GM23338 (cell line): ENCODE data around the gene NAALADL2. TPM values are rescaled to one million over a fixed set of nuclear protein-coding genes. Genes with fewer than 3 reads are reported as not detected.

Experiments used
- ATAC-seq: fragments of 200-7000 bp; cut with Tn5 transposase; 3 replicates; pipeline ENCODE4 v1.9.1; 2020
- DNase-seq: peaks from one replicate; pipeline ENCODE4 v3.0.0-alpha.2; 2015; ENCODE audit warnings: low spot score
- H2AFZ ChIP-seq: fragments of 200-600 bp; sonication (generic); 2 replicates; pipeline ENCODE4 v1.8.0; 2016; ENCODE audit warnings: antibody characterized with exemption, mild to moderate bottlenecking, moderate library complexity
- H3F3A ChIP-seq: fragments of 200-600 bp; sonication (generic); replicated peaks from 2 replicates; pipeline ENCODE4 v1.8.0; 2017; ENCODE audit warnings: antibody characterized with exemption, mixed run types, low read depth
- H3K27ac ChIP-seq: fragments of 200-600 bp; sonication (generic); 2 replicates; pipeline ENCODE4 v1.6.1; 2016; ENCODE audit warnings: low read depth
- H3K27me3 ChIP-seq: fragments of 200-600 bp; sonication (generic); 2 replicates; pipeline ENCODE4 v1.8.0; 2016; ENCODE audit warnings: mild to moderate bottlenecking, mixed run types, moderate library complexity; ENCODE audit not compliant: insufficient read depth
- H3K36me3 ChIP-seq: fragments of 200-600 bp; sonication (generic); 2 replicates; pipeline ENCODE4 v1.8.0; 2016; ENCODE audit warnings: mild to moderate bottlenecking; ENCODE audit not compliant: insufficient read depth
- H3K4me1 ChIP-seq: fragments of 200-600 bp; sonication (generic); 2 replicates; pipeline ENCODE4 v1.8.0; 2016; ENCODE audit warnings: mild to moderate bottlenecking, moderate library complexity; ENCODE audit not compliant: insufficient read depth
- H3K4me2 ChIP-seq: fragments of 200-600 bp; sonication (generic); 2 replicates; pipeline ENCODE4 v1.7.1; 2017; ENCODE audit warnings: mixed run types
- H3K4me3 ChIP-seq: fragments of 200-600 bp; sonication (generic); 2 replicates; pipeline ENCODE4 v1.6.1; 2016; ENCODE audit warnings: mixed run types
- H3K79me2 ChIP-seq: fragments of 200-600 bp; sonication (generic); replicated peaks from 2 replicates; pipeline ENCODE4 v1.8.0; 2017; ENCODE audit warnings: mild to moderate bottlenecking; ENCODE audit not compliant: insufficient read depth
- H3K9me2 ChIP-seq: fragments of 200-600 bp; sonication (generic); 2 replicates; pipeline ENCODE4 v1.8.0; 2017; ENCODE audit not compliant: insufficient read depth
- H4K20me1 ChIP-seq: fragments of 200-600 bp; sonication (generic); replicated peaks from 2 replicates; pipeline ENCODE4 v1.8.0; 2017; ENCODE audit warnings: mild to moderate bottlenecking; ENCODE audit not compliant: insufficient read depth
- H3K27ac Mint-ChIP-seq: 2 replicates; pipeline ENCODE4 v1.8.0; 2020; ENCODE audit warnings: inconsistent platforms, mild to moderate bottlenecking, moderate library complexity, mixed read lengths
- H3K27me3 Mint-ChIP-seq: 3 replicates; pipeline ENCODE4 v1.8.0; 2022; ENCODE audit warnings: low read depth, mild to moderate bottlenecking, moderate library complexity, mixed read lengths, inconsistent platforms; ENCODE audit not compliant: insufficient read depth, poor library complexity
- H3K36me3 Mint-ChIP-seq: 3 replicates; pipeline ENCODE4 v1.8.0; 2021; ENCODE audit warnings: low read depth, mild to moderate bottlenecking, inconsistent platforms, moderate library complexity, mixed read lengths
- H3K4me1 Mint-ChIP-seq: 3 replicates; pipeline ENCODE4 v1.8.0; 2020; ENCODE audit warnings: mild to moderate bottlenecking, inconsistent platforms, mixed read lengths
- H3K4me3 Mint-ChIP-seq: 3 replicates; pipeline ENCODE4 v1.8.0; 2021; ENCODE audit warnings: moderate library complexity, mild to moderate bottlenecking, inconsistent platforms, mixed read lengths
- H3K9me3 Mint-ChIP-seq: 3 replicates; pipeline ENCODE4 v1.8.0; 2020; ENCODE audit warnings: moderate library complexity, mild to moderate bottlenecking, inconsistent platforms, mixed read lengths
- CREB1 ChIP-seq: fragments of 250-450 bp; sonication (Bioruptor Pico); IDR thresholded peaks from 2 replicates; pipeline ENCODE4 v1.5.0; 2020; ENCODE audit warnings: low read depth, mild to moderate bottlenecking, moderate library complexity
- CTCF ChIP-seq, 2 experiments: fragments of 200-600 bp in 1 of 2; sonication (generic) in 1 of 2; conservative IDR thresholded peaks; 2 replicates each; pipeline versions ENCODE4 v1.5.1 to v1.6.1; 2016 to 2017; ENCODE audit warnings: antibody characterized with exemption in 2 of 2, low read depth in 2 of 2, mild to moderate bottlenecking in 2 of 2, moderate library complexity in 1 of 2
- ETS1 ChIP-seq: IDR thresholded peaks from 2 replicates; pipeline ENCODE4 v1.6.1; 2016; ENCODE audit warnings: antibody characterized with exemption
- EZH2 ChIP-seq: fragments of 200-600 bp; sonication (generic); IDR thresholded peaks from one replicate; pipeline ENCODE4 v1.8.0; 2017; ENCODE audit warnings: antibody characterized with exemption, mild to moderate bottlenecking, low read depth; ENCODE audit not compliant: unreplicated experiment
- EZH2phosphoT487 ChIP-seq: fragments of 200-600 bp; sonication (generic); IDR thresholded peaks from one replicate; pipeline ENCODE4 v1.8.1; 2018; ENCODE audit warnings: antibody characterized with exemption; ENCODE audit not compliant: unreplicated experiment
- JUNB ChIP-seq: IDR thresholded peaks from one replicate; pipeline ENCODE4 v1.6.1; 2016; ENCODE audit warnings: antibody characterized with exemption; ENCODE audit not compliant: unreplicated experiment
- NANOG ChIP-seq: IDR thresholded peaks from 2 replicates; pipeline ENCODE4 v1.6.1; 2016; ENCODE audit warnings: antibody characterized with exemption, borderline replicate concordance
- POLR2AphosphoS5 ChIP-seq: IDR thresholded peaks from 2 replicates; pipeline ENCODE4 v1.6.1; 2016; ENCODE audit warnings: antibody characterized with exemption, low read depth
- STAT1 ChIP-seq: IDR thresholded peaks from one replicate; pipeline ENCODE4 v1.6.1; 2016; ENCODE audit warnings: antibody characterized with exemption; ENCODE audit not compliant: unreplicated experiment
- ZNF114 ChIP-seq: fragments of 250-450 bp; sonication (Bioruptor Pico); IDR thresholded peaks from 2 replicates; pipeline ENCODE4 v1.5.0; 2020; ENCODE audit warnings: mild to moderate bottlenecking, moderate library complexity
- ZNF331 ChIP-seq: fragments of 250-450 bp; sonication (Bioruptor Pico); IDR thresholded peaks from 2 replicates; pipeline ENCODE4 v1.5.0; 2020; ENCODE audit warnings: low read depth, mild to moderate bottlenecking, moderate library complexity
- polyA plus RNA-seq: library from polyadenylated mRNA; unstranded; fragments of >200 nt; fragmentation: Nextera tagmentation; extraction: Ambion mirVana; gene quantifications from 2 replicates; pipeline ENCODE4 v1.2.1, GENCODE V29; 2016
- total RNA-seq: library from RNA; depleted of rRNA; stranded (reverse); fragments of >200 nt; shearing (Covaris generic); gene quantifications from 2 replicates; pipeline ENCODE4 v1.2.3, GENCODE V29; 2014
- TF ChIP-seq, protein P1 (sequence below): IDR thresholded peaks from one replicate; pipeline ENCODE4 v1.6.1; 2018; ENCODE audit warnings: antibody characterized with exemption; ENCODE audit not compliant: unreplicated experiment
- TF ChIP-seq, protein P2 (sequence below): fragments of 250-450 bp; sonication (Bioruptor Pico); IDR thresholded peaks from 2 replicates; pipeline ENCODE4 v1.5.0; 2020; ENCODE audit warnings: mild to moderate bottlenecking, moderate library complexity

Gene NAALADL2
- total and polyA plus RNA-seq, 2 experiments from 2014 or later, result 1.6 to 2.6 TPM

GRCh38 chr3:175558261-175558660 lies 699.1 kb downstream of the NAALADL2 start:
- no peaks in the 10 kb centered on the region for H3K79me2 ChIP-seq
- H3K27ac ChIP-seq, result no peak overlapping the region
- H3F3A ChIP-seq, result no peaks in the 10 kb centered on the region
- no peaks in the 10 kb centered on the region for H4K20me1 ChIP-seq
- DNase-seq (no peak), ATAC-seq (no peak)
- H3K27me3 Mint-ChIP-seq, result no peaks in the 10 kb centered on the region
- H3K4me3 Mint-ChIP-seq, result no peak overlapping the region
- H3K4me2 ChIP-seq, result no peak overlapping the region
- peaks cover 4% of the 10 kb centered on the region; the same call in 2 of the 3 replicates for H3K9me3 Mint-ChIP-seq
- no peaks in the 10 kb centered on the region for H3K27me3 ChIP-seq
- H3K36me3 ChIP-seq, result no peaks in the 10 kb centered on the region
- TF ChIP-seq, protein P1, sequence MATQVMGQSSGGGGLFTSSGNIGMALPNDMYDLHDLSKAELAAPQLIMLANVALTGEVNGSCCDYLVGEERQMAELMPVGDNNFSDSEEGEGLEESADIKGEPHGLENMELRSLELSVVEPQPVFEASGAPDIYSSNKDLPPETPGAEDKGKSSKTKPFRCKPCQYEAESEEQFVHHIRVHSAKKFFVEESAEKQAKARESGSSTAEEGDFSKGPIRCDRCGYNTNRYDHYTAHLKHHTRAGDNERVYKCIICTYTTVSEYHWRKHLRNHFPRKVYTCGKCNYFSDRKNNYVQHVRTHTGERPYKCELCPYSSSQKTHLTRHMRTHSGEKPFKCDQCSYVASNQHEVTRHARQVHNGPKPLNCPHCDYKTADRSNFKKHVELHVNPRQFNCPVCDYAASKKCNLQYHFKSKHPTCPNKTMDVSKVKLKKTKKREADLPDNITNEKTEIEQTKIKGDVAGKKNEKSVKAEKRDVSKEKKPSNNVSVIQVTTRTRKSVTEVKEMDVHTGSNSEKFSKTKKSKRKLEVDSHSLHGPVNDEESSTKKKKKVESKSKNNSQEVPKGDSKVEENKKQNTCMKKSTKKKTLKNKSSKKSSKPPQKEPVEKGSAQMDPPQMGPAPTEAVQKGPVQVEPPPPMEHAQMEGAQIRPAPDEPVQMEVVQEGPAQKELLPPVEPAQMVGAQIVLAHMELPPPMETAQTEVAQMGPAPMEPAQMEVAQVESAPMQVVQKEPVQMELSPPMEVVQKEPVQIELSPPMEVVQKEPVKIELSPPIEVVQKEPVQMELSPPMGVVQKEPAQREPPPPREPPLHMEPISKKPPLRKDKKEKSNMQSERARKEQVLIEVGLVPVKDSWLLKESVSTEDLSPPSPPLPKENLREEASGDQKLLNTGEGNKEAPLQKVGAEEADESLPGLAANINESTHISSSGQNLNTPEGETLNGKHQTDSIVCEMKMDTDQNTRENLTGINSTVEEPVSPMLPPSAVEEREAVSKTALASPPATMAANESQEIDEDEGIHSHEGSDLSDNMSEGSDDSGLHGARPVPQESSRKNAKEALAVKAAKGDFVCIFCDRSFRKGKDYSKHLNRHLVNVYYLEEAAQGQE, result no peak
- TF ChIP-seq CREB1 (CRISPR knock-in tag) (no peak), JUNB (no peak), CTCF (conservative IDR thresholded peaks at IDR 0.05; ENCODE audit: low read depth in 2 of 2) (no peak), STAT1 (no peak), ZNF114 (no peak), ZNF331 (no peak), EZH2 (no peak), ETS1 (no peak), NANOG (no peak), POLR2AphosphoS5 (no peak), EZH2phosphoT487 (no peak)
- TF ChIP-seq, protein P2, sequence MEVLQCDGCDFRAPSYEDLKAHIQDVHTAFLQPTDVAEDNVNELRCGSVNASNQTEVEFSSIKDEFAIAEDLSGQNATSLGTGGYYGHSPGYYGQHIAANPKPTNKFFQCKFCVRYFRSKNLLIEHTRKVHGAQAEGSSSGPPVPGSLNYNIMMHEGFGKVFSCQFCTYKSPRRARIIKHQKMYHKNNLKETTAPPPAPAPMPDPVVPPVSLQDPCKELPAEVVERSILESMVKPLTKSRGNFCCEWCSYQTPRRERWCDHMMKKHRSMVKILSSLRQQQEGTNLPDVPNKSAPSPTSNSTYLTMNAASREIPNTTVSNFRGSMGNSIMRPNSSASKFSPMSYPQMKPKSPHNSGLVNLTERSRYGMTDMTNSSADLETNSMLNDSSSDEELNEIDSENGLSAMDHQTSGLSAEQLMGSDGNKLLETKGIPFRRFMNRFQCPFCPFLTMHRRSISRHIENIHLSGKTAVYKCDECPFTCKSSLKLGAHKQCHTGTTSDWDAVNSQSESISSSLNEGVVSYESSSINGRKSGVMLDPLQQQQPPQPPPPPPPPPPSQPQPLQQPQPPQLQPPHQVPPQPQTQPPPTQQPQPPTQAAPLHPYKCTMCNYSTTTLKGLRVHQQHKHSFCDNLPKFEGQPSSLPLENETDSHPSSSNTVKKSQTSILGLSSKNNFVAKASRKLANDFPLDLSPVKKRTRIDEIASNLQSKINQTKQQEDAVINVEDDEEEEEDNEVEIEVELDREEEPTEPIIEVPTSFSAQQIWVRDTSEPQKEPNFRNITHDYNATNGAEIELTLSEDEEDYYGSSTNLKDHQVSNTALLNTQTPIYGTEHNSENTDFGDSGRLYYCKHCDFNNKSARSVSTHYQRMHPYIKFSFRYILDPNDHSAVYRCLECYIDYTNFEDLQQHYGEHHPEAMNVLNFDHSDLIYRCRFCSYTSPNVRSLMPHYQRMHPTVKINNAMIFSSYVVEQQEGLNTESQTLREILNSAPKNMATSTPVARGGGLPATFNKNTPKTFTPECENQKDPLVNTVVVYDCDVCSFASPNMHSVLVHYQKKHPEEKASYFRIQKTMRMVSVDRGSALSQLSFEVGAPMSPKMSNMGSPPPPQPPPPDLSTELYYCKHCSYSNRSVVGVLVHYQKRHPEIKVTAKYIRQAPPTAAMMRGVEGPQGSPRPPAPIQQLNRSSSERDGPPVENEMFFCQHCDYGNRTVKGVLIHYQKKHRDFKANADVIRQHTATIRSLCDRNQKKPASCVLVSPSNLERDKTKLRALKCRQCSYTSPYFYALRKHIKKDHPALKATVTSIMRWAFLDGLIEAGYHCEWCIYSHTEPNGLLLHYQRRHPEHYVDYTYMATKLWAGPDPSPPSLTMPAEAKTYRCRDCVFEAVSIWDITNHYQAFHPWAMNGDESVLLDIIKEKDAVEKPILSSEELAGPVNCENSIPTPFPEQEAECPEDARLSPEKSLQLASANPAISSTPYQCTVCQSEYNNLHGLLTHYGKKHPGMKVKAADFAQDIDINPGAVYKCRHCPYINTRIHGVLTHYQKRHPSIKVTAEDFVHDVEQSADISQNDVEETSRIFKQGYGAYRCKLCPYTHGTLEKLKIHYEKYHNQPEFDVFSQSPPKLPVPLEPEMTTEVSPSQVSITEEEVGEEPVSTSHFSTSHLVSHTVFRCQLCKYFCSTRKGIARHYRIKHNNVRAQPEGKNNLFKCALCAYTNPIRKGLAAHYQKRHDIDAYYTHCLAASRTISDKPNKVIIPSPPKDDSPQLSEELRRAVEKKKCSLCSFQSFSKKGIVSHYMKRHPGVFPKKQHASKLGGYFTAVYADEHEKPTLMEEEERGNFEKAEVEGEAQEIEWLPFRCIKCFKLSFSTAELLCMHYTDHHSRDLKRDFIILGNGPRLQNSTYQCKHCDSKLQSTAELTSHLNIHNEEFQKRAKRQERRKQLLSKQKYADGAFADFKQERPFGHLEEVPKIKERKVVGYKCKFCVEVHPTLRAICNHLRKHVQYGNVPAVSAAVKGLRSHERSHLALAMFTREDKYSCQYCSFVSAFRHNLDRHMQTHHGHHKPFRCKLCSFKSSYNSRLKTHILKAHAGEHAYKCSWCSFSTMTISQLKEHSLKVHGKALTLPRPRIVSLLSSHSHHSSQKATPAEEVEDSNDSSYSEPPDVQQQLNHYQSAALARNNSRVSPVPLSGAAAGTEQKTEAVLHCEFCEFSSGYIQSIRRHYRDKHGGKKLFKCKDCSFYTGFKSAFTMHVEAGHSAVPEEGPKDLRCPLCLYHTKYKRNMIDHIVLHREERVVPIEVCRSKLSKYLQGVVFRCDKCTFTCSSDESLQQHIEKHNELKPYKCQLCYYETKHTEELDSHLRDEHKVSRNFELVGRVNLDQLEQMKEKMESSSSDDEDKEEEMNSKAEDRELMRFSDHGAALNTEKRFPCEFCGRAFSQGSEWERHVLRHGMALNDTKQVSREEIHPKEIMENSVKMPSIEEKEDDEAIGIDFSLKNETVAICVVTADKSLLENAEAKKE, result no peak
- H3K9me2 ChIP-seq, result no peaks in the 10 kb centered on the region
- H2AFZ ChIP-seq, result no peak overlapping the region
- no peaks in the 10 kb centered on the region for H3K4me1 ChIP-seq
- no peak overlapping the region for H3K27ac Mint-ChIP-seq
- H3K4me3 ChIP-seq, result no peak overlapping the region
- H3K4me1 Mint-ChIP-seq, result no peaks in the 10 kb centered on the region
- H3K36me3 Mint-ChIP-seq, result peaks cover 4% of the 10 kb centered on the region; the same call in 1 of the 3 replicates
